ENCODE data around the gene TMEM236. TPM values are rescaled to one million over a fixed set of nuclear protein-coding genes. Genes with fewer than 3 reads are reported as not detected.

TMEM236 gene
- polyA plus RNA-seq, 4 donors, result 0.16 to 0.50 (median 0.30) TPM

GRCh38 chr10:17817316-17817715 lies 65.3 kb downstream of the TMEM236 start:
- no peak for DNase-seq (ENCODE audit: low read depth in 4 of 4, low spot score in 3 of 4)

GRCh38 chr10:17817790-17818189 lies 65.8 kb downstream of the TMEM236 start:
- no peak for DNase-seq (ENCODE audit: low read depth in 4 of 4, low spot score in 3 of 4)

- no peak for DNase-seq (ENCODE audit: low read depth in 4 of 4, low spot score in 3 of 4)
Observed at GRCh38 chr10:17819836-17820235, 67.8 kb downstream of the TMEM236 start.

- DNase-seq (ENCODE audit: low read depth in 4 of 4, low spot score in 3 of 4), result no peak
Observed at GRCh38 chr10:17820943-17821342, 68.9 kb downstream of the TMEM236 start.

GRCh38 chr10:17821893-17822292 lies 69.9 kb downstream of the TMEM236 start:
- DNase-seq (ENCODE audit: low read depth in 4 of 4, low spot score in 3 of 4), result no peak

- DNase-seq (ENCODE audit: low read depth in 4 of 4, low spot score in 3 of 4), result no peak
Observed at GRCh38 chr10:17831341-17831740, 79.3 kb downstream of the TMEM236 start.

- DNase-seq (ENCODE audit: low read depth in 4 of 4, low spot score in 3 of 4), result no peak
Observed at GRCh38 chr10:17831896-17832295, 79.9 kb downstream of the TMEM236 start.

- DNase-seq (ENCODE audit: low read depth in 4 of 4, low spot score in 3 of 4), result no peak
Observed at GRCh38 chr10:17833656-17834055, 81.7 kb downstream of the TMEM236 start.

GRCh38 chr10:17835688-17836087 lies 83.7 kb downstream of the TMEM236 start:
- DNase-seq (ENCODE audit: low read depth in 4 of 4, low spot score in 3 of 4), result no peak

- DNase-seq (ENCODE audit: low read depth in 4 of 4, low spot score in 3 of 4), result no peak
Observed at GRCh38 chr10:17836942-17837341, 84.9 kb downstream of the TMEM236 start.

- no peak for DNase-seq (ENCODE audit: low read depth in 4 of 4, low spot score in 3 of 4)
Observed at GRCh38 chr10:17838080-17838648, 86.2 kb downstream of the TMEM236 start.

GRCh38 chr10:17841050-17841449 lies 89.0 kb downstream of the TMEM236 start:
- no peak for DNase-seq (ENCODE audit: low read depth in 4 of 4, low spot score in 3 of 4)

- no peak for DNase-seq (ENCODE audit: low read depth in 4 of 4, low spot score in 3 of 4)
Observed at GRCh38 chr10:17842641-17843040, 90.6 kb downstream of the TMEM236 start.

GRCh38 chr10:17847585-17848296 lies 95.7 kb downstream of the TMEM236 start:
- no peak for DNase-seq (ENCODE audit: low read depth in 4 of 4, low spot score in 3 of 4)

GRCh38 chr10:17848646-17849045 lies 96.6 kb downstream of the TMEM236 start:
- DNase-seq (ENCODE audit: low read depth in 4 of 4, low spot score in 3 of 4), result no peak

Other genes starting within 250 kb of the TMEM236 start
- 10 to 100 TPM in 3 of 4 donors, 1 to 10 TPM in 1; 2.3 to 19.3 (median 14.9) TPM for gene HACD1, start 134.8 kb upstream of the TMEM236 start, polyA plus RNA-seq (ENCODE audit: insufficient read length in 4 of 4)
- 10 to 100 TPM; 26.3 to 37.0 (median 32.1) TPM for gene STAM, start 108.0 kb upstream of the TMEM236 start, polyA plus RNA-seq (ENCODE audit: insufficient read length in 4 of 4)
- 10 to 100 TPM in 3 of 4 donors, 1 to 10 TPM in 1; 8.7 to 23.6 (median 12.5) TPM for gene MRC1, start 57.1 kb downstream of the TMEM236 start, polyA plus RNA-seq (ENCODE audit: insufficient read length in 4 of 4)
- gene SLC39A12, start 199.7 kb downstream of the TMEM236 start, polyA plus RNA-seq (ENCODE audit: insufficient read length in 4 of 4), result not detected

Measured in left renal pelvis (tissue), 4 donors.